Measurements from ENCODE around the gene TOP1.
"Not testable (repeated sequence)": the region's sequence is repeated elsewhere in the genome, so short reads cannot be mapped to it uniquely, and the experiment has no call there.

The TOP1 gene

DNA sequence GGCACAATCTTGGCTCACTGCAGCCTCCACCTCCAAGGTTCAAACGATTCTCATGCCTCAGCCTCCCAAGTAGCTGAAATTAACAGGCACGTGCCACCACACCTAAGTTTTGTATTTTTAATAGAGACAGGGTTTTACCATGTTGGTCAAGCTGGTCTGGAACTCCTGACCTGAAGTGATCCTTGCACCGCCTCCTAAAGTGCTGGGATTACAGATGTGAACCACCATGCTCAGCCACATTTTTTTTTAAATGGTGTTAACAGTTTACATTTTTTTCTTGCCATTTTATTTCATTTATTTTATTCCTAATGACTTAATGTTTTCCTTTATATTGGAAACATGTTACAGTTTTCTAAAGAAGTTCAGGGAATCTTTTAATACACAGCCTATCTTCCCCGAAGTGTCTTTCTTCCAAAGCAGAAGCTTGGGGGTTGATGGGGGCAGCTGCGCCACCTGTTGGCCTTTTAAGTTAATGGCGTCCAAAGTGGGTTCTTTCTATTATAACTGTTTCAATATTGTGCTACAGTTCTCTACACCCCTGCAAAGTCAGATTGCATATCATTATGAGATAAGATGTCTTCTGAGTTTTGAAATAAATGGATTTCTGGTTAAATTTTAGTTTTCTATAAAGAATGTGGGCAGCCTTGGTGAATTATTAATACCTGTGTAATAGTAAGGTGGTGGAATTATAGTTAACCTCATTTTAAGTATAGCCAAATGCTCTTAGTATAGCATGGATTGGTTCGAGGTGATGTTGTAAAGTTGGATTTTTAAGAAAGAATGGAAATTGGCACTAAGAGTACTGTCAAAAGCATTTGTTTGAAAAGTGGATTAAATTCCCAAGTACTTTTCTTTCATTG lies 66.7 kb downstream of the TOP1 start:
- no peak for DNase-seq

- DNase-seq: no peak
Measured at GRCh38 chr20:41098703-41099250, 70.2 kb downstream of the TOP1 start.

- DNase-seq: no peak
Measured at GRCh38 chr20:41100001-41100480, 71.4 kb downstream of the TOP1 start.

- DNase-seq: no peak
Measured at GRCh38 chr20:41101660-41102059, 73.0 kb downstream of the TOP1 start.

- no peak for DNase-seq
Measured at GRCh38 chr20:41108531-41108930, 79.9 kb downstream of the TOP1 start.

DNA sequence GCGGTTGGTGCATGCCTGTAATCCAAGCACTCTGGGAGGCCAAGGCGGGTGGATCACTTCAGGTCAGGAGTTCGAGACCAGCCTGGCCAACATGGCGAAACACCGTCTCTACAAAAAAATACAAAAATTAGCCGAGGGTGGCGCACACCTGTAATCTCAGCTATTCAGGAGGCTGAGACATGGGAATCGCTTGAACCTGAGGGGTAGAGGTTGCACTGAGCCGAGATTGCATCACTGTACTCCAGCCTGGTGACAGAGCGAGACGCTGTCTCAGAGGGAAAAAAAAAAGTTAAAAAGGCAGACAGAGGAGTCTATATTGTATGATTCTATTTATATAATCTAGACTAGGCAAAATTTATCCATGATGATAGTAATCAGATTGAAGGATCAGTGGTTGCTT lies 81.4 kb downstream of the TOP1 start:
- DNase-seq: no peak

DNA sequence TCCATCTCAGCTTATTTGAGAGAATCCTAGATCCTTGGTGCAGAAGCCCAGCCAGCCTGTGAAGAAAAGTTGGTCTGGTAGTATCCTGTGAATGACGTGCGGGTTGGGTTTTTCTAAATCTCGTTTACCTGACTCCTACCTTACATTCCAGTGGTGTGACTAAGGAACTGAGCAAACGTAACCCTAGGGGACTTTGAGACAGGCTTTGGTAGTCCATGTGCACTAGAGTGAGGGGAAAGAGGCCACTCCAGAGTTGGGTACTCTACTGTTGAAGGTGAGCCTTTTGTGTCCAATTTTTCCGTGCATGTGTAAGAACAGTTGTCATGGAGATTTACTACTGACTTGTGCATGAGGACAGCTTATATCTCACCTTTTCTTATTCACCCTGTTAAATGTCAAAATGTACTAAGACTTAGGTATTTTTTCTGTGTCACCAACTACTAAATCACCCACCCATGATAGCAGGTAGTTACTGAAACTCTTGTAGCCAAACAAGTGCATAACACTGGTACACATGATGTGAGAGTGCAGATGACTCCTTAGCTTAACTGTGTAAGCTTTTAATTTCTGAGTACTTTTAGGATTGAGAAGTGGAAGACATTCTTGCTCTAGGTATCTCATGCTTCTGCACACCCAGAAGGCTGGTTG lies 82.4 kb downstream of the TOP1 start:
- no peak for DNase-seq

- DNase-seq: no peak
Measured at GRCh38 chr20:41111578-41111951, 82.9 kb downstream of the TOP1 start.

- no peak for DNase-seq
Measured at GRCh38 chr20:41116282-41116956, 87.8 kb downstream of the TOP1 start.

GRCh38 chr20:41118159-41118558 lies 89.5 kb downstream of the TOP1 start:
- not testable (repeated sequence) for DNase-seq

DNA sequence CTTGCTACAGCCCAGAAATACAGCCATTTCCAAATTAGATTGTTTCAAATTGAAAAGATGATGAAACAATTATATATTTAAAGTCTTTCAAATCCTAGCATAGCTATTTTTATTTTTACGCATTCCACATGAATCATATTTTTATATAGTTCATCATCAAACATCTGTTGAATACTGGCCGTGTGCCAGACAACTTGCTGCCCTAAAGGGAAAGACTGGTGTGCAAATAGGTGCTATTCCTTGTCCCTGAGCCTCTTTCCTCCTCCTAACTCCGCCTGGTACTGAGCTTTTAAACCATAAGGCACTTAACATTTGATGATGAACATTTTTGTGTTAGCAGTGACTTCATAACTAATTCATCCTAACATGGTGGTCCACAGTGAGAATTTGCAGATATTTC lies 90.0 kb downstream of the TOP1 start:
- no peak for DNase-seq

DNA sequence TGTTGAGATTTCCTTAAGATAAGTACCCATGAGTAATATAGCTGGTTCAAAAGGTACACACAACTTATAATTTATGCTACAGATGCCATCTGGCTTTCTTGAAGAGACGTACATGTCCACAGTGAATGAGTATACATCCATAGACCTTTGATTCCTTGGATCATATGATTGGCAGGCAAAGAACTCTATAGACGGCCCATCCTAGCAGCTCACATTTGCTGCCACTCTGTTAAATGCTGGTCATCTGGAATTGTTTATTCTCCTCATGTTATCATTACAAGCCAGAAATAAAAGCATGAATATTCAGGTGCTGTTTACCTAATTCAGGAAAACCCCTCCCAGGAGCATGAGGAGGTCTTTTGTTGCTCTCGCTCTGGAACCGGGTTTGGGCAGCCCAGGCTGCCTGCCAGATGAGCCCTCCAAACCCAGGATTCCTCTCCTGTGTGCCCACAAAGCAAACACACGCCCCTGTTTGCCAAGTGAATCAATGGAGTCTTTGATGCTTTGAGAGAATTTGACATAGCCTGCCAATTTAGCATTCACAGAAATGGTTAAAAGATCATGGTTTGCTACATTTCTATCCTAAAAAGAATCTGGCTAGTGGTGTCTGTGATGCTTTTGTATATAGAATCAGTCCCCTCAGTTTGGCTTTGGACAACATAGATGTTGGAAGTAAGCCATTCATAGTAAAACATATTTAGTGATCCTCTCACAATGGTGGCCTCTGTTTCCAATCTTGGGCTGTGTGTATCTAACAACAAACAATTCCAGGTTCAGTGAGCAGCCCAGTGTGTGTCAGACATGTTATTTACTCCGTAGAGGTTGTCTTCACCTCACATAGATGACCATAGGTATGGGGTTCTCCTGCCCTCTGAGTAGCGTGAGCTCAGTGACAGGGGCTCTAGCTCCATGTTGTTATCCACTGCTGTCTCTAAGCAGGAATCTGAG lies 91.3 kb downstream of the TOP1 start:
- DNase-seq: no peak

- no peak for DNase-seq
Measured at GRCh38 chr20:41121399-41121798, 92.8 kb downstream of the TOP1 start.

GRCh38 chr20:41123631-41124030 lies 95.0 kb downstream of the TOP1 start:
- no peak for DNase-seq

- DNase-seq: no peak
Measured at GRCh38 chr20:41124451-41125094, 96.0 kb downstream of the TOP1 start.

GRCh38 chr20:41125530-41126457 lies 97.2 kb downstream of the TOP1 start:
- no peak for DNase-seq

- no peak for DNase-seq
Measured at GRCh38 chr20:41126719-41127118, 98.1 kb downstream of the TOP1 start.

DNA sequence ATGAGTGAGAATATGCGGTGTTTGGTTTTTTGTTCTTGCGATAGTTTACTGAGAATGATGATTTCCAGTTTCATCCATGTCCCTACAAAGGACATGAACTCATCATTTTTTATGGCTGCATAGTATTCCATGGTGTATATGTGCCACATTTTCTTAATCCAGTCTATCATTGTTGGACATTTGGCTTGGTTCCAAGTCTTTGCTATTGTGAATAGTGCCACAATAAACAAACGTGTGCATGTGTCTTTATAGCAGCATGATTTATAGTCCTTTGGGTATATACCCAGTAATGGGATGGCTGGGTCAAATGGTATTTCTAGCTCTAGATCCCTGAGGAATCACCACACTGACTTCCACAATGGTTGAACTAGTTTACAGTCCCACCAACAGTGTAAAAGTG lies 99.7 kb downstream of the TOP1 start:
- DNase-seq: not testable (repeated sequence)

DNA sequence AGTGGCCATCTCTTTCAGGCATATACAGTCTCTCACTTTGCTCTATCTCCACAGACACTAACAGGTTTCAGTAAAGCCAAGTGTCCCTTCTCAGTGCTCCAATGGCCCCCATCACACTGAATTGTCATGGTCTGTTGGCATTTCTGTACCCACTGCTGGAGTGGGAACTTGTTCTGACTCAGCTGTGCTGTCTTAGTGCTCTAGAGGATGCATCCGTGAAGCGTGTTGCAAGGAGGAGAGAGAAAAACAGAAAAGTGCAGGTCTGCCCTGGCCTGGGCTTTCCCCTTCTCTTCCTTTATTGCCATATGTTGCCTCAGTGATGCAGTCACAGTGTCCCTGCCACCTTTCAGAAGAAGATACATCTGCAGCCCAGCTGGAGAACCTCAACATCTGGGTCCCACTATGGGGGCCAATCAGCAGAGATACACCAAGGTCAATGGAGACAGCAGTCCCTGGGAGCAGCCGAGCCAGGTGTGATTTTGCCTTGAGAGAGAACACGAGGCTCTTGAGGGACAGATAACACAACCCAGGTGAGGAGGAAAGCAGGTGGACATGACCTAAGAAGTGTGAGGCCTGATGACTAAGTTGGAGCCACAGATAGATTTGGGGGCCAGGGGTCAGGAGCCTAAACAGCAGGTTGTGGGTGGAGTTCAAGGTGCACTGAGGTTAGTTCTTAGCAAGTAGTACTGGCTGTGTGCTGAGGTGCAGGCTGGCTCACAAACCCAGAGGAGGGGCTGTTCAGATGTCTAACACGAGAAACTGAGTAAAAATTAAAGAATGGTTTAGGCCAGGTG lies 103.2 kb downstream of the TOP1 start:
- DNase-seq: no peak

DNA sequence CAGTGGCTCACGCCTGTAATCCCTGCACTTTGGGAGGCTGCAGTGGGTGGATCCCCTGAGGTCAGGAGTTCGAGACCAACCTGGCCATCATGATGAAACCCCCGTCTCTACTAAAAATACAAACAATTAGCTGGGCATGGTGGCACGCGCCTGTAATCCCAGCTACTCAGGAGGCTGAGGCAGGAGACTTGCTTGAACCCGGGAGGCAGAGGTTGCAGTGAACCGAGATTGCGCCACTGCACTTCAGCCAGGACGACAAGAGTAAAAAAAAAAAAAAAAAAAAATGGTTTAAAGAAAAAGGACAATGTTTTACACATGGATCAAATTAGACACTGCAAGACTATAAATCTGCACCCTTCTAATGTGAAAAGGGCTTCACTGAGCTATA lies 103.8 kb downstream of the TOP1 start:
- DNase-seq: not testable (repeated sequence)

All from activated gamma-delta T cell (primary cell).